Breast epithelium (tissue), 4 donors: Measurements from ENCODE around the gene SCD5. TPM values are rescaled to one million over a fixed set of nuclear protein-coding genes. Genes with fewer than 3 reads are reported as not detected.

Experiments
- DNase-seq, 2 donors: peaks; one replicate each; pipeline ENCODE4 v3.0.0-alpha.2; 2019; ENCODE audit warnings: low spot score in 2 of 2
- H3K27ac ChIP-seq, 2 donors: fragments of 200-600 bp; sonication (generic) in 1 of 2; one replicate each; pipeline ENCODE4 v1.5.1; 2016 to 2019; ENCODE audit warnings: mild to moderate bottlenecking in 1 of 2
- H3K27me3 ChIP-seq, 2 donors: fragments of 200-600 bp; sonication (generic) in 1 of 2; one replicate each; pipeline versions ENCODE4 v1.5.1 to v1.6.0; 2017 to 2019; ENCODE audit warnings: control low read depth in 1 of 2, mild to moderate bottlenecking in 1 of 2
- H3K36me3 ChIP-seq: fragments of 200-600 bp; one replicate; pipeline ENCODE4 v1.5.1; 2019
- H3K4me1 ChIP-seq, 2 donors: fragments of 200-600 bp; sonication (generic); one replicate each; pipeline ENCODE4 v1.5.1; 2016 to 2019; ENCODE audit warnings: control low read depth in 1 of 2
- H3K4me3 ChIP-seq, 3 donors: fragments of 200-600 bp; sonication (generic); 1 replicate in 2 of 3; 2 replicates in 1 of 3; pipeline ENCODE4 v1.5.1; 2016 to 2019; ENCODE audit warnings: mild to moderate bottlenecking in 3 of 3, moderate library complexity in 2 of 3
- H3K9me3 ChIP-seq, 2 donors: fragments of 200-600 bp; sonication (generic) in 1 of 2; one replicate each; pipeline ENCODE4 v1.5.1; 2016 to 2019; ENCODE audit warnings: control low read depth in 1 of 2
- POLR2A ChIP-seq: fragments of 450-650 bp; IDR thresholded peaks from one replicate; pipeline ENCODE4 v1.6.1; 2016; ENCODE audit warnings: antibody characterized with exemption, mild to moderate bottlenecking, moderate library complexity
- POLR2AphosphoS5 ChIP-seq, 3 donors: sonication (generic); formaldehyde crosslinking; IDR thresholded peaks; one replicate each; pipeline ENCODE4 v1.6.1; 2017; ENCODE audit warnings: antibody characterized with exemption in 3 of 3
- intact Hi-C: fragments of 100-400 bp; cut with DNase I; formaldehyde crosslinking; loops from one replicate; pipeline ENCODE4 v1.15.1; 2023; ENCODE audit warnings: low total_unique reads
- total RNA-seq, 3 donors: library from RNA; depleted of rRNA; stranded (reverse); fragments of >200 nt; gene quantifications; one replicate each; pipeline ENCODE4 v1.1.0, GENCODE V29; 2016
- TF ChIP-seq, protein P1 (sequence below), 3 donors: fragments of 450-650 bp; IDR thresholded peaks; one replicate each; pipeline ENCODE4 v1.5.1; 2016 to 2017; ENCODE audit warnings: antibody characterized with exemption in 3 of 3, mild to moderate bottlenecking in 3 of 3, moderate library complexity in 3 of 3

Gene SCD5
- total RNA-seq, 3 donors from 2014 or later, result 9.8 to 17.0 (median 14.7) TPM

- no peaks in the 10 kb centered on the region for H3K9me3 ChIP-seq
- H3K27me3 ChIP-seq, result no peaks in the 10 kb centered on the region
- no peaks in the 10 kb centered on the region for H3K4me1 ChIP-seq
- intact Hi-C loops, result no loop called here
- TF ChIP-seq, protein P1, sequence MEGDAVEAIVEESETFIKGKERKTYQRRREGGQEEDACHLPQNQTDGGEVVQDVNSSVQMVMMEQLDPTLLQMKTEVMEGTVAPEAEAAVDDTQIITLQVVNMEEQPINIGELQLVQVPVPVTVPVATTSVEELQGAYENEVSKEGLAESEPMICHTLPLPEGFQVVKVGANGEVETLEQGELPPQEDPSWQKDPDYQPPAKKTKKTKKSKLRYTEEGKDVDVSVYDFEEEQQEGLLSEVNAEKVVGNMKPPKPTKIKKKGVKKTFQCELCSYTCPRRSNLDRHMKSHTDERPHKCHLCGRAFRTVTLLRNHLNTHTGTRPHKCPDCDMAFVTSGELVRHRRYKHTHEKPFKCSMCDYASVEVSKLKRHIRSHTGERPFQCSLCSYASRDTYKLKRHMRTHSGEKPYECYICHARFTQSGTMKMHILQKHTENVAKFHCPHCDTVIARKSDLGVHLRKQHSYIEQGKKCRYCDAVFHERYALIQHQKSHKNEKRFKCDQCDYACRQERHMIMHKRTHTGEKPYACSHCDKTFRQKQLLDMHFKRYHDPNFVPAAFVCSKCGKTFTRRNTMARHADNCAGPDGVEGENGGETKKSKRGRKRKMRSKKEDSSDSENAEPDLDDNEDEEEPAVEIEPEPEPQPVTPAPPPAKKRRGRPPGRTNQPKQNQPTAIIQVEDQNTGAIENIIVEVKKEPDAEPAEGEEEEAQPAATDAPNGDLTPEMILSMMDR (IDR thresholded peaks at IDR 0.05), result no peak
- no peak for TF ChIP-seq POLR2A
- no peak for TF ChIP-seq POLR2AphosphoS5 (IDR thresholded peaks at IDR 0.05)
- no peak overlapping the region for H3K27ac ChIP-seq
- no peaks in the 10 kb centered on the region for H3K36me3 ChIP-seq
- H3K4me3 ChIP-seq, result no peak overlapping the region
- DNase-seq, result no peak
These were observed 101.0 kb downstream of the SCD5 start for GRCh38 chr4:82697561-82697960.

DNA sequence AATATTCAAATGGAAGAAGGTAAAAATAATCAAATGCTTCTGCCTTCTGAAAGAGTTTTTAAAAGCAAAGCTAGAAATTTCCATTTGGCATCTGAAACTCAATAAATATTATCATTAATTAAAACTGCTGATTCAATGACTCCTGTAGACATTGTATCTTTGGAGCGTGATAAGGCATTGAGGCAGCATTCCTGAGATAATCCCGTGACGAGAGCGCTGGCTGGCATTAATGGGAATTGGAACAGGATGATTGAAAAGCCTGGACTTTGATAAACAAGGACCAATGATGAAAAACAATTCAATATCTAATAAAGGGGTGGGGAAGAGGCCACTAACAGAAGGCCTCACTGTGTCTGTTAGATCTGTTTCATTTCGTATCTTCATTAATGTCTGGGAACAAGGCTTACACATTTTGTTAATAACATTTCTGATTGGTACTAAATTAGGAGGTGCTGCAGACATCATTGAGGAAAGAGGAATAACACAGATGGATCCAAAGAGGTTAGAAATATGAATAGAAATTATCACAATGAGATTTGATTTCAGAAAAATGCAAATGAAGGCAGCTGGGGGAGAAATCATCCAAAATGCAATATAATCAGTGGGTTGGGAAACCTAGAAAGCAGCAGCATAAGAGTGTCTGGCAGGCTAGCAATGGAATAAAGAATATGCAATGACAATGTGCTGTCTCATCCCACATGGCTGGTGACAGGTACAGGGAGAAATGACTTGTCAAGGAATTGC, 102.3 kb downstream of the SCD5 start:
- H3K4me3 ChIP-seq, result no peak overlapping the region
- no peaks in the 10 kb centered on the region for H3K9me3 ChIP-seq
- DNase-seq, result no peak
- no peaks in the 10 kb centered on the region for H3K4me1 ChIP-seq
- no peak for TF ChIP-seq POLR2A
- no peak for TF ChIP-seq POLR2AphosphoS5 (IDR thresholded peaks at IDR 0.05)
- TF ChIP-seq, protein P1 (IDR thresholded peaks at IDR 0.05), result no peak
- intact Hi-C loops, result no loop called here
- no peaks in the 10 kb centered on the region for H3K36me3 ChIP-seq
- H3K27me3 ChIP-seq, result no peaks in the 10 kb centered on the region
- H3K27ac ChIP-seq, result no peak overlapping the region

DNA sequence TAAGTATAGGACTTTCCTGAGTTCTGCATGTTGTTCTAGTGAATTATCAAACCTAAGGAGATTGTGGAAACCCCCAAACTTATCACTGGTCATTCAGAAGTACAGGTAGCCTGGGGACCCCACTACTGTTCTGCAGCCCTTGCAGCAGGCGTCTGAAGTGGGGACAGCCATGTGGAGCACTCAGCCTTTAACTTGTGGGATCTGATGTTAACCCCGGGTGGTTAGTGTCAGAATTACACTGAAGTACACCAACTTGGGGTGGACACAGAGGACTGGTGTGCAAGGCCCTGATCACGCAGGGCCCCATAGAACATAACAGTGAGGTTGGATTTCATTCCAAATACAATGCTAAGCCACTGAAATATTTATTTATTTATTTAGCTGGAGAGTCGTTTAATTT, 103.7 kb downstream of the SCD5 start:
- Histone ChIP-seq H3K36me3 (no peaks in the 10 kb centered on the region), H3K27me3 (no peaks in the 10 kb centered on the region)
- intact Hi-C loops, result no loop called here

DNA sequence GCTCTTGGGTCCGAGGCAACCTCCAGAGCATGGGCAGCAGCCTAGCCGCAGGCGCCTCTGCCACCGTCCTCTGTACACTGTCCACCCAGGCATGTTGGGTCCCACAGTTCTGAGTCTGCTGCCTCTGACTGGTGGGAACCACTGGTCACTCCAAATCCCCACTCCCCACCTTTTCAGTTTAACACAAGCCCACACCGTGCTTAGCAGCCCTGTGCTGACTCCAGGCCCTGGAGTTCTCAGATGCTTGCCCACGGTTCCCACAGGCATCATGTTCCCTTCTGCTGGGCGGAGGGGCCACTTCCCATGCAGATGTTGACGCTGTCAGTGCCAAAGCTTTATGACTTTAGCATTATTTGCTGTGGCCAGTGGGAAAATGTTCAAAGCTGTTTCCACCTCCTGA, 104.5 kb downstream of the SCD5 start:
- no peaks in the 10 kb centered on the region for H3K27me3 ChIP-seq
- H3K4me1 ChIP-seq, result no peaks in the 10 kb centered on the region
- no peak overlapping the region for H3K27ac ChIP-seq
- no peaks in the 10 kb centered on the region for H3K36me3 ChIP-seq
- intact Hi-C loops, result no loop called here
- no peak overlapping the region for H3K4me3 ChIP-seq
- H3K9me3 ChIP-seq, result no peaks in the 10 kb centered on the region
- no peak for TF ChIP-seq POLR2A
- no peak for TF ChIP-seq POLR2AphosphoS5 (IDR thresholded peaks at IDR 0.05)
- TF ChIP-seq, protein P1 (IDR thresholded peaks at IDR 0.05), result no peak
- no peak for DNase-seq

More for the DNA sequence above, 103.7 kb downstream of the SCD5 start:
- no peak for DNase-seq
- TF ChIP-seq POLR2AphosphoS5 (IDR thresholded peaks at IDR 0.05), result no peak
- no peak for TF ChIP-seq POLR2A
- TF ChIP-seq, protein P1 (IDR thresholded peaks at IDR 0.05), result no peak
- no peak overlapping the region for H3K4me3 ChIP-seq
- H3K4me1 ChIP-seq, result no peaks in the 10 kb centered on the region
- no peaks in the 10 kb centered on the region for H3K9me3 ChIP-seq
- H3K27ac ChIP-seq, result no peak overlapping the region

- intact Hi-C loops, result no loop called here
- Histone ChIP-seq H3K4me1 (no peaks in the 10 kb centered on the region), H3K36me3 (no peaks in the 10 kb centered on the region), H3K4me3 (no peak overlapping the region), H3K27ac (no peak overlapping the region), H3K9me3 (no peaks in the 10 kb centered on the region), H3K27me3 (no peaks in the 10 kb centered on the region)
- TF ChIP-seq POLR2A, result no peak
- no peak for TF ChIP-seq POLR2AphosphoS5 (IDR thresholded peaks at IDR 0.05)
- TF ChIP-seq, protein P1 (IDR thresholded peaks at IDR 0.05), result no peak
- no peak for DNase-seq
These were observed 106.4 kb downstream of the SCD5 start for GRCh38 chr4:82692101-82692780.
